Measurements from ENCODE around the gene DVL1.
"Not testable (repeated sequence)": the region's sequence is repeated elsewhere in the genome, so short reads cannot be mapped to it uniquely, and the experiment has no call there.

The DVL1 gene

GRCh38 chr1:1349256-1350012, at the start of gene DVL1:
DVL1 (minus strand) TSS chr1:1349418; CDS start chr1:1349065, 353 bp downstream.
- DNase-seq = peak; percentile 37 to 67

- peak; percentile 32 to 47 for DNase-seq
Measured at GRCh38 chr1:1398677-1399186, 49.5 kb upstream of the DVL1 start.

- DNase-seq = no peak
Measured at GRCh38 chr1:1397839-1398523, 48.8 kb upstream of the DVL1 start.

GRCh38 chr1:1395166-1395565, 45.9 kb upstream of the DVL1 start:
- no peak for DNase-seq

- no peak for DNase-seq
Measured at GRCh38 chr1:1394116-1394515, 44.9 kb upstream of the DVL1 start.

- DNase-seq = no peak
Measured at GRCh38 chr1:1393428-1393827, 44.2 kb upstream of the DVL1 start.

GRCh38 chr1:1393014-1393413, 43.8 kb upstream of the DVL1 start:
- no peak for DNase-seq

- DNase-seq = no peak
Measured at GRCh38 chr1:1391225-1391624, 42.0 kb upstream of the DVL1 start.

- DNase-seq = no peak
Measured at GRCh38 chr1:1390675-1391074, 41.5 kb upstream of the DVL1 start.

GRCh38 chr1:1388078-1388472, 38.9 kb upstream of the DVL1 start:
- DNase-seq = no peak

- DNase-seq = no peak
Measured at GRCh38 chr1:1387098-1388077, 38.2 kb upstream of the DVL1 start.

GRCh38 chr1:1385931-1386330, 36.7 kb upstream of the DVL1 start:
- no peak for DNase-seq

GRCh38 chr1:1385339-1385738, 36.1 kb upstream of the DVL1 start:
- DNase-seq = not testable (repeated sequence)

GRCh38 chr1:1381294-1381693, 32.1 kb upstream of the DVL1 start:
- DNase-seq = no peak

GRCh38 chr1:1380860-1381259, 31.6 kb upstream of the DVL1 start:
- no peak for DNase-seq

GRCh38 chr1:1377540-1378205, 28.5 kb upstream of the DVL1 start:
- no peak for DNase-seq

- no peak for DNase-seq
Measured at GRCh38 chr1:1376551-1377226, 27.5 kb upstream of the DVL1 start.

GRCh38 chr1:1374929-1375662, 25.9 kb upstream of the DVL1 start, which contains the start of gene AURKAIP1:
AURKAIP1 (minus strand) TSS chr1:1375207; CDS start chr1:1374756, 451 bp downstream.
- peak; percentile 100 for DNase-seq

GRCh38 chr1:1374589-1374928, 25.3 kb upstream of the DVL1 start:
- no peak for DNase-seq

GRCh38 chr1:1373815-1374588, 24.8 kb upstream of the DVL1 start:
- no peak for DNase-seq
